Measurements from ENCODE around the gene KMT5B.
"Not testable (repeated sequence)": the region's sequence is repeated elsewhere in the genome, so short reads cannot be mapped to it uniquely, and the experiment has no call there.

Gene KMT5B

DNA sequence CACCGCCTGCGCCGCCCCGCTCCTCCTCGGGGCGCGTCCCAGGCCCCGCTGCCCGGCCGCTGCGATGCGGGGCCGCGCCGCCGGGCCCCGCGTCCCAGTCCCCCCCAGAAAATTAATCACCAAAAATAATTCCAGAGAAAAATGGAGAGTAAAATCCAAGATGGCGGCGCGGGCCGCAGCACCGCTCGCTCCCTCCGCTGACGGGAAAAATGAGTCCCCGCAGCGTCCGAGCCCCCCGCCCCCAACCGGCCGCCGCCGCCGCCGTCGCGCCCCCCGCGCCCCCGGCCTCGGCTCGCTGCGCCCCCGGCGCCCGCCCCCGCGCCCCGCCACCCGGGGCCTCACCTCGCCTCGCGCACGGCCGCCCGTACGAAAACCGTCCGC is at the start of gene KMT5B:
KMT5B (minus strand) TSS at position 162 of the 381 bp plus-strand sequence. CDS start 23,220 bp downstream, outside the sequence.
- peak; percentile 23 to 44 for DNase-seq (ENCODE audit: low read depth in 2 of 2)

DNA sequence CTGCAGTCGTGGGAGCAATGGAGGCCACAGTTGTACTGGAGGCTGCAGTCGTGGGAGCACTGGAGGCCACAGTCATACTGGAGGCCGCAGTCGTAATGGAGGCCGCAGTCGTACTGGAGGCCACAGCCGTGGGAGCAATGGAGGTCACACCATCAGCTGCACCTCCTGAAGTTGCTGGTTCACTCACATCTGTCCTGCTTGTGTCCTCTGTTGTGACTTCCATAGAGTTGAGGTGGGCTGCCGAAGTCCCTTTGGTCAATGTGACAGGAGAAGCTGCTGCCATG is 49.4 kb upstream of the KMT5B start:
- no peak for DNase-seq (ENCODE audit: low read depth in 2 of 2)

DNA sequence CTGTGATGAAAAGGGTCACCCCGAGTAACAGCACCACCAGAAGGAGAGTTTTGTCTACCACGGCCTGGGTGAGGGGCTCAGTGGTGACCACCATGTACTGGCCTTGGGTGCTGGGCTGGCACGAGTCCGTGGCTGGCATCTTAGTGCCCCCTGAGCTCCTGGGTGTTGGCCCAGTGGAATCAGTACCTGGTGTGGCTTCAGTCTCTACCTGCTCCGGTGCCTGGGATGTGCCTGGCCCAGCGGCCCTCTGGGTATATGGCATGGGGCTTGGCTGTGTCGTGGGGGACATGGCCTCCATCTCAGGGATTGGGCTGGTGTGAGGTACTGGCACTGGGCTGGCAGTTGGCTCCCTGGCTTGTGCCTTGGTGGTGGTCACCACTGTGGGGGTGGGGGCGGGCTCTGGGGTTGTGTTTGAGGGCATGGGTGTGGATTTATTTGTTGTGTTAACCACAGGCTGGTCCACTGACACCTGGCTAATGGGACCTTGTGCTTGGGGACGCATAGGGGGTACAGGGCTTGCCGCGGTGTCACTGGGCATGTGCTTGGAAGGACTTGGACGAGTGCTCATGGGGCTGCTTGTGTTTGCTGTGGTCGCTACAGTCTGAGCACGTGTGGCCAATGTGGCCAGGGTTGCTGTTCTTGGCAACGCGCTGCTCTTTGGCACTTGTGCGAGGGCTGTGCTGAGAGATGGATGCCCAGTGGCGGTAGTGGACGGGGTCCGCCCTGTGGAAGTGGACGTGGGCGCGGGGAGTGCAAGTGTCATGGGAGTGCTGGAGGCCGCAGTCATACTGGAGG is 48.9 kb upstream of the KMT5B start:
- DNase-seq (ENCODE audit: low read depth in 2 of 2): no peak

DNA sequence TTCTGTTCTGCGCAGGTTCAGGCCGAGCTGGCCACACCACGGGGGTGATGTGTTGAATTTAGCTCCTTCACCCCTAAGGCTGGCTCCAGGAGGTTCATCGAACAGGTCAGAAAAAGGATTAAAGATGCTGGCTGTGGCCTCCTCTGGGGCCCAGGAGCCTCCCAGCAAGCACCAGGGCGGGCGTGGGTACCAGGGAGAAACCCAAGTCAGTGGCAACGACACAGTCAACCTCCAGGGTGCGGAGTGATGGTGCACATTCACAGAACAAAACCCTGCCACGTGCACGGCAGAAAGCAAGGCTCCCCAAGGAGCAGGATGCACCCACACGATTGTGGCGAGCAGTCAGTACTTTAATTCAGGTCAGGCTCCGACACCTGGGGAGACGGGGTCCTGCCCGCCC is 47.9 kb upstream of the KMT5B start:
- no peak for DNase-seq (ENCODE audit: low read depth in 2 of 2)

DNA sequence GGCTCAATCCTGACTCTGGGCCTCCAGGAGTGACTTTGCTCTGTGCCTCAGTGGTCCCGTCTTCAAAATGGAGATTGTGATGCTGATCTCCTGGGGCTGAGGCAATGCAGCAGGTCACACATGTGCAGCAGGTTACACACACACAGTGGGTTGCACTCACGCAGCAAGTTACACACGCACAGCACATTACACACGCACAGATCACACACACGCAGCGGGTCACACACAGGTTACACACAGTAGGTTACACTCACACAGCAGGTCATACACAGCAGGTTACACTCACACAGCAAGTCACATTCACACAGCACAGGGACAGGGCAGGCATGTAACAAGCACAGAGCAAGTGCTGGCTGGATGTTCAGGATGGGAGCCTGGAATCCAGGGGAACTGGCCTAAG is 47.4 kb upstream of the KMT5B start:
- DNase-seq (ENCODE audit: low read depth in 2 of 2): no peak

DNA sequence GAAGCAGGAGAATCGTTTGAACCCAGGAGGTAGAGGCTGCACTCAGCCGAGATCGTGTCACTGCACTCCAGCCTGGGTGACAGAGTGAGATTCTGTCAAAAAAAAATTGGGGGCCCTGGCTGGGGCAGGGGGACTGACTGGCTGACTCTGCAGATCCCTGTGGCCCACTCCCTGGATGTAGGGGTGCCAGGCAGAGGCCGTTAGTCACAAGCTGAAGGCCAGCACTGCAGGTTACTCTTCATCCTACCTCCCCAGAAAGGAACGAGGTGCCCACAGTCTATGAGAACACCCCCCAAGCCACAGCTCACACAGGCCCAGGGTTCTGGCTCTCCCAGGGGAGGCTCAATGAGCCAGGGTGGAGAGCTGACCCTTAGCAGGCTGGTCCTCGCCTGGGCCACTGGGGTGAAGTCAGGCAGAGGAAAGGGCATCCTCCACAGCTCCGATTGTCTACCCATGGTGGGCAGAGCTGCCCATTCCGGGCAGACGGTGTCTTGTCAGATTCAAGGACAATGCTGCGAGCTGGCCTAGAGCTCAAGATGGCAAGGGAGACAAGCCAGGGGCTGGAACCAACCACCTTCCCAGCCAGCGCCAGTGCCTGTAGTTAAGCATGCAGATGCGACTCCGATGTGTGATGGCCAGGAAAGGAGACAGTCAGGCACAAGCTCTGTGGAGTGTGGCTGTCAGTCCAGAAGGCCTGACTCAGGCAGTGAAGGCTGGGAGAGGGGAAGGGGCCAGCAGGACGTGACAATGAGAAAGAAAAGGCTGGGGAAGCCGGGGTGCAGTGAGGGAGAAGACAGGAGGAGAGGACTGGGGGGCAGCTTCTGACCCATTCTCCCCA is 46.2 kb upstream of the KMT5B start:
- no peak for DNase-seq (ENCODE audit: low read depth in 2 of 2)

DNA sequence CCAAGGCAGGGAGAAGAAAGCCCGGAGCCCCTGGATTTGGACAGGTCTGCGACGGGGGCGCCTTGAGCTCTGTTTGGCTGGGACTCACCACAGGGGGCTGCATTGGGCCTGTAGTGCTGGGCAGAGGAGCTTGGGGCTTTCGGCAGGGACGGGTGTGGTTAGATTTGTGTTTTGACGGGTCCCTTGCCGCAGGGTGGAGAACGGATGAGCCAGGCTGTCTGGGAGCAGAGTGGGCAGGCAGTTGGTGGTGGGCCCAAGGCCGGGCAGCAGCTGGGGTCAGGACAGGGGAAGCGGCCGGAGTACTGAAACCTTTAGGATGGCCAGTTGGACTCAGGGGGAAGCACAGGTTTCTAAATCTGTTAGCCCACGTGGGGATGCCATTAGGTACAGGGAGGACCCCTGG is 45.3 kb upstream of the KMT5B start:
- no peak for DNase-seq (ENCODE audit: low read depth in 2 of 2)

DNA sequence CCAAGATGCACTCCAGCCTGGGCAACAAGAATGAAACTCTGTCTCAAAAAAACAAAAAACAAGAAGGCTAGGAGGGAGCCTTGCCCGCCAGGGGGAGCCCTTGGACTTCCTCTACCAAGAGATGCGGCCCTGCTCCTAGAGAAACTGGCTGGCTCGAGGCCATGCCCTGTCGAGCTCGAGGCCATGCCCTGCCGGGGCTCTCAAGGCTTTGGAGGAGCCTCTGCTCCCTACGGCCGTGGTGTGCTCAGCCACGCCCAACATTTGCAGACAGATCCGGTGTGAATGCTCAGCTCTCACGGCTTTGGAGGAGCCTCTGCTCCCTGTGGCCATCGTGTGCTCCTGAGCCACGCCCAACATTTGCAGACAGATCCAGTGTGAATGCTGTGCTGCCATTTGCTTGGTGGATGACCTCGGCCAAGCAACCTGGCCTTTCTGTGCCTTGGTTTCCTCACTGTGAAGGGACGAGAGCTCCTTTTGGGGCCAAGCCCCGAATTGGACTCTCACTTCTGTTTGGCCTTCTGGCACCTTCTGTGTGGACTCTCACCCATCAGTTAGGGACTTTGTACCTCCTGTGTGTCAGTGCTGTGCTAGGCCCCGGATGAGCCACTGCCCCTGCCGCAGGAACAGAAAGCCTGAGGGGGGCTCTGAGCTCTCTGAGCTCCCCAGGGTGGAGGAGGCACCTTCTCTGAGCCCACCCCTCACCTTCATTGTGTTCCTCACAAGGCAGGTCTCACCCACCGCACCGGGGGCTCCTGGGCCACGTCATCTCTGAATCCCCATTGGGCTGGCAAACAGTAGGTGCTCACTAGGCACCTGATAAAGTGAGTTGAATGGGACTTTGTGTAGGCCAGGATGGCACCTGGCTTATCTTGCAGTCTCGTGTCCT is 44.6 kb upstream of the KMT5B start:
- peak; percentile 94 to 97 for DNase-seq (ENCODE audit: low read depth in 2 of 2)

DNA sequence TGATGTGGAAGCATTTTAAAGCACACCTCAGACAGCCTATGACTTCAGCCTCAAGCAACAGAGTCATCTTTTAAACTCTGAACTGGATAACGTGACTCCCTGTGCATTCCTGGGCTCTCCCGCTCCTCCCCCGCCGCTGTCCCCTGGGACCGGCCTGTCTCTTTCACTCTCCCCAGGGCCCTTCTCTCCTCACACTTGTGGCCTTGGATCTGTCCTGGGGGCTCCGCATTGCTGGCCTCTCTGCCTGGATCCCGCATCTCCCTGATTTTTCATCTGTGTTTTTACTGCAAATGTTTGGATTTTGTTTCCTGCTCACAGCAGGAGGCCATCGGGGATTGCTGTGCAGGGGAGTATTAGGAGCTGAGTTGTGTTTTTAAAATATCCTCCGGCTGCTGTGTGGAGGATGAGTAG is 43.2 kb upstream of the KMT5B start:
- DNase-seq (ENCODE audit: low read depth in 2 of 2): no peak

DNA sequence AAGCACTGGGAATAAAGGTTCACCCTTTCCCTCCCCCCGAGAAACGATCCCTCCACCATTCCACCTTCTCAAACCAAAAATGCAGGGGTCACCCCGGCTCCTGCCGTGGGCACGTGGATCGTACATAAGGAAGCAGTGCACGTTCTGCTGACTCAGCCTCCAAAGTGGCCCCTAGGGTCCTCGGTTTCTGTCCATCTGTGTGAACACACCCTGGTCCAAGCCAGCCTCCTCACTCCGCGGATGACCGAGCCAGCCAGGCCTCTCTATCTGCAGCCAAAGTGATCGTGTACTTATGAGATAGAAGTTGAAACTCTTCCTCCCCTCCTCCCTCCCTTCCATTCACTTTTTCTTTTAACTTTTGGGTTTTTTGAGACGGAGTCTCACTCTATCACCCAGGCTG is 42.4 kb upstream of the KMT5B start:
- no peak for DNase-seq (ENCODE audit: low read depth in 2 of 2)

DNA sequence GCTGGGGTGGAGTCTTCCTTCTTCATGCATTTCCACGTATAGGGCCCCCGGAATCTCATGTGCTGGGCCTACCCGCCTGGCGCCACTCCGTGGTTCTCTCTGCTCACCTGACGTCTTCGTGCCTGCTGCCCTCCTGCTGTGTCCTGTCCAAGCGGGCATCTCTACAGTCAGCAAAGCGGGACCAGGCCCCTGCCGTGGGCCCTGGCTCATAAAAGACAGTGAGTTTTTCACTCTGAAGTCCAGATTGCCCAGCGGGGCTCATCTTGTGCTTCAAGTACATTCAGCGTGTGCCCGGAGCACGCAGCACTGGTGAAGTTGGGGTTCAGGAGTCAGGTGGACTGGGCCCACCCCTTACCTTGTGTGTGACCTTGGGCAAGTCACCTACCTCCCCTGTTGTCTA is 41.3 kb upstream of the KMT5B start:
- DNase-seq (ENCODE audit: low read depth in 2 of 2): no peak

DNA sequence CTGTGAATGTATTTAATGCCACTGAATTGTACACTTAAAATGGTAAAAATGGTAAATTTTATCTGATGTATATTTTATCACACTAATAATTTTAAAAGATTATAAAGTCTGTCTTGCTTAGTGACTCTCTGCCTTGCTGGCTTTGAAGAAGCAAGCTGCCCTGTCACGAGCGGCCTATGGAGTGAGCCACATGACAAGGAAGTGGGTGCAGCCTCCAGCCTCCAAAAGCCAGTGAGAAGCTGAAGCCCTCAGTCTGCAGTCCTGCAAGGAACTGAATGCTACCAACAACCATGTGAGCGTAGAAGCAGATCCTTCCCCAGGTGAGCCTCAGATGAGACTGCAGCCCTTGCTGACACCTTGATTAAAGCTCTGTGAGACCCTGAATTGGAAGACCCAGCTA is 38.7 kb upstream of the KMT5B start:
- no peak for DNase-seq (ENCODE audit: low read depth in 2 of 2)

DNA sequence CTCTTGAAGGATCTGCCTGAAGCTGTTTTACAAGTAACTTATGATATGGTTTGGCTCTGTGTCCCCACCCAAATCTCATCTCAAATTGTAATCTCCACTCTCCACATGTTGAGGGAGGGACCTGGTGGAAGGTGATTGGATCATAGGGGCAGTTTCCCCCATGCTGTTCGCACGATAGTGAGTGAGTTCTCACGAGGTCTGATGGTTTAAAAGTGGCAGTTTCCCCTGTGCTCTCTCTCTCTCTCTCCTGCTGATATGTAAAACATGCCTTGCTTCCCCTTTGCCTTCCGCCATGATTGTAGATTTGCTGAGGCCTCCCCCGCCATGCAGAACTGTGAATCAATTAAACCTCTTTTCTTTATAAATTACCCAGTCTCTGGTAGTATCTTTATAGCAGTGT is 31.8 kb upstream of the KMT5B start:
- not testable (repeated sequence) for DNase-seq (ENCODE audit: low read depth in 2 of 2)

DNA sequence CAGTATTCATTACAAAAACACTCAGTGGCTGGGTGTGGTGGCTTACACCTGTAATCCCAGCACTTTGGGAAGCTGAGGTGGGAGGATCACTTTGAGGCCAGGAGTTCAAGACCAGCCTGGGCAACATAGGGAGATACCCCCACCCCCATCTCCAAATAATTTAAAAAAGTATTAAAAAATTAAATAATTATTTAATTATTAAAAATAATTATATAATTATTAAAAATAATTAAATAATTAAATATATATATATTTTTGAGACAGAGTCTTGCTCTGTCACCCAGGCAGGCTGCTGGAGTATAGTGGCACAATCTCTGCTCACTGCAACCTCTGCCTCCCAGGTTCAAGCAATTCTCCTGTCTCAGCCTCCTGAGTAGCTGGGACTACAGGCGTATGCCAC is 30.8 kb upstream of the KMT5B start:
- not testable (repeated sequence) for DNase-seq (ENCODE audit: low read depth in 2 of 2)

DNA sequence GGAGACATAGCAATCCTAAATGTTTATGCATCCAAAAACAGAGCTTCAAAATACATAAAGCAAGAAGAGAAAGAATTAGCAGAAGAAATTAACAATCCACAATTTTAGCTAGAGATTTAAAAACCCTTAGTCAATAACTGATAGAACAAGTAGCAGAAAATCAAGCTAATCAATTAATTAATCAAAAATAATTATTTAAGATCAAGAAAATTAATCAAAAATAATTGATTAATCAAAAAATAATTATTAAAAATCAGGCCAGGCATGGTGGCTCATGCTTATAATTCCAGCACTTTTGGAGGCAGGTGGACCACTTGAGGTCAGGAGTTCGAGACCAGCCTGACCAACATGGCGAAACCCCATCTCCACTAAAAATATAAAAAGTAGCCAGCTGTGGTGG is 29.5 kb upstream of the KMT5B start:
- DNase-seq (ENCODE audit: low read depth in 2 of 2): no peak

DNA sequence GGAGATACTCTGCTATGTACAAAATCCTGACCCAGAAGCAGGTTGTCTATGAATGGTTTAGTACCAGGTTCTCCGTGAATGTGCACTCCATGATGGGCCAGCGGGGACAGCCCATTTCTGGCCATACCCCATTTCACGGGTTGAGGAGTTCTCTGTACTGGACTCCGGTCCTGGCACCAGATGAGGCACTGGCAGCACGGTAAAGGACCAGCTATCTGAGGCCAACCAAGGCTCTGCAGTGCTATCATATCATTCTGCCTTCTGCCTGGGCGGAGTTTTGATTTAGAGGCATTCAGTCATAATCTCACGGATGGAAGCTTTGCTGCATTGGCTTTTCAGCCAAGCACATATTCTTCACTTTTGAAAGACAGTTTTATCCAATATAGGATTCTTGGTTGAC is 18.5 kb upstream of the KMT5B start:
- no peak for DNase-seq (ENCODE audit: low read depth in 2 of 2)

DNA sequence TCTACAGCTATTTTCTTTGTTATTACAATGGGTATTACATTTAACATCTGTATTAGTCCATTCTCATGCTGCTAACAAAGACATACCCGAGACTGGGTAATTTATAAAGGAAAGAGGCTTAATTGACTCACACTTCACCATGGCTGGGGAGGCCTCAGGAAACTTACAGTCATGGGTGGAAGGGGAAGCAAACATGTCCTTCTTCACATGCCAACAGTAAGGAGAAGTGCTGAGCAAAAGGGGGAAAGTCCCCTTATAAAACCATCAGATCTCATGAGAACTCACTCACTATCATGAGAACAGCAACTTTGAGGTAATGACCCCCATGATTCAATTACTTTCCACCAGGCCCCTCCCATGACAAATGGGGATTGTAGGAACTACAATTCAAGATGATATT is 16.5 kb upstream of the KMT5B start:
- DNase-seq (ENCODE audit: low read depth in 2 of 2): no peak

DNA sequence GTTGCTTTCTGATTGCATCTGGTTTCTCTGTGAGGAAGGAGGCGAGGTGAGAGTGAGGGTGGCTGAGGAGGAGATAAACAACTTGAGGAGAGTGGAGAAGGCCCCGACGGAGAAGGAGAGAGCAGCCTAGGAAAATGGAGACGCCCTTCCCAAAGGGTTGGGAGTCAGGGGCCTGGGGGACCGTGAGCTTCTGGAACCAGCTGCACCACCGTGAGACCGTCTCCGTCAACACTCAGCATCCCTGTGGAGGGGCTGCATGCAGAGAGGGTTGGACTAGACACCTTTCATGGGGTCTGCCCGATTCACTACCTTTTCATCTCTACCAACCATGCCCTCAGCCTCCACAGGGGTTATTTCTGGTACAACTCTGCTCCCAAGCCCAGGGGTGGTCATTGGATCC is 13.3 kb upstream of the KMT5B start:
- DNase-seq (ENCODE audit: low read depth in 2 of 2): no peak

DNA sequence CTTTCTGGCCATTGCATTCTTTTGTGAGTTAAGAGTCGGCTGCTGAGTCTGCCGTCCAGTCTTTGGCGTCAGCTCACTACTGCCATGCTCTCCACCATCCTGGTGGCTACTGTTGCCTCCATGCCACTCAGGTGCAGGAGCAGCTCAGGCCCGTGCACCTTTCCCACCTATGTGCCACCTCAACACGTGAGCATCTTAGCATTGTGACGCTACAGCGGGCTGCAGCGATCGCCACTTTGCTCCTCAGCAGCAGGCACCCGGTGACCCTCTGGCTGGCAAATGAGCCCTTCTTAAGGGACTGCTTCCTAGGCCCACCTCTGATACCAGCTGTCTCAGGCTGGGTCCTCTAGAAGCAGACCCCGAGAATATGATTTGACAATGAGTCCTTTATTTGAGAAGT is 11.5 kb upstream of the KMT5B start:
- DNase-seq (ENCODE audit: low read depth in 2 of 2): no peak

DNA sequence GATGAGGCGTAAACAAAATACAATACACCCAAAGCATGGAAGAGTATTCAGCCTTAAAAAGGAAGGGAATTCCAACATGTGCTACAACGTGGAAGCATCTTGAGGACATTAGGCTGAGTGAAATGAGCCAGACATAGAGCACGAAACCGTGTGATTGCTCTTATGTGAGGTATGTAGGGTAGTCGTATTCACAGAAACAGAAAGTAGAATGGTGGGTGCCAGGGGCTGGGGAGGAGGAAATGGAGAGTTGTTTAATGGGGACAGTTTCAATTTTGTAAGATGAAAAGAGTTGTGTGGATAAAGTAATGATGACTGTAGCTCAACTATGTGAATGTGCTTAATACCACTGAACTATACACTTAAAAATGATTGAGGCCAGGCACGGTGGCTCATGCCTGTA is 10.2 kb upstream of the KMT5B start:
- DNase-seq (ENCODE audit: low read depth in 2 of 2): no peak

DNA sequence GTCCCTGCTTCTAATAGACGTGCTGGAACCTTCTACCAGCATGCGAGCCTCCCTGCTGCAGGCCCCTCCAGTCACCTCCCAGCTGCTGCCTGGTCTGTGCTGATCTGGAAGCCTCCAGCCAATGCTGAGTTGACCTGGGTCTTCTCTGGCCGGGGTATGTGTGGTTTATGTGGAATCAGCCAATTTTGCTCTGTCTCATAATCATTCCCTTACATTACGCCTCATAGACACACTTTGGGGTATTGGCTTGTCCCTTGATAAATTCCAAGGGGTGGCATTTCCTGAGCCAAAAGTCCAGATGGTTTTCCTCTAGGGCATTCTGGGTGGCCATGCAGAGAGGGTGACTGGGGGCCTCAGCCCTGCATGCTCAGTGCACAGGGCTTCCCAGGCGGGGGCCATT is 8.3 kb upstream of the KMT5B start:
- DNase-seq (ENCODE audit: low read depth in 2 of 2): no peak

DNA sequence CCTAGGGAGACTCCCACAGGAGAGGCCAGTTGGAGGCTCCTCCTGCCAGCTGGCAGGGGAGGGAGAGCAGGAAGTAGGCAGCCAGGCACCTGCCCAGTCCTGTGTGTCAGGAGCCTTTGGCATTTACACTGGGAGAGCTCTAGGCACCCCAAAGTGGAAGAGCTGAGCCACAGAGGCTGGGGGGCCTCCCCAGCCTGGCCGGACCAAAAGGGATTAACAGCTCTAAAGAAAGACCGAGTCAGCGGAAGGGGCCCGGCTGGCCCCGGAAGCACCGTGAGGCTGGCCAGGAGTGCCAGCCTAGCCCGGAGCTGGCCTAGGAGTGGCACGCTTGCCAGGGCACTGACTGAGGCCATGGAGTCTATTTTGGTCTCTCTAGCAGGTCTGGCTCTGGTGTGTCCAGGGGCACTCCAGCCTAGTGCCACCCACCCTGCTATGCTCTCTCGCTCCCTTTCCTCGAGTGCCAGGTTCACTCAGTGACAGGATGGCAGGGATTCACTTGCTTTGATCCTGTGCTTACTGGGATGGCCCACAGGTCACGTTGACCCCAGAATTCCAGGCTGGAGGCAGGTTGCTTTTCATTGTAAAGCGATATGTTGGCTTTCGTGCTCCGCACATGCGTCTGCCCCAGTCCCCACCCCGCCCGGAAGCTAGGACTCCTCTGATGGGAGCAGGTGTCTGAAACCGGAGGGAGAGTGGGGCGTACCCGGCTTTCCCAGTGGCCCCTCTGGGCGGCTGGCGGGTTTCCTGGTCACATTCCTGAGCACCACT is 3.3 kb upstream of the KMT5B start:
- no peak for DNase-seq (ENCODE audit: low read depth in 2 of 2)
